HEK293T (cell line): ENCODE data around the gene FDXACB1.

Experiments
- BHLHE40 ChIP-seq: fragments of 450-650 bp; IDR thresholded peaks from 2 replicates; pipeline ENCODE4 v1.6.1; 2016; ENCODE audit warnings: mild to moderate bottlenecking, moderate library complexity, borderline replicate concordance
- CTBP1 ChIP-seq: fragments of 450-650 bp; IDR thresholded peaks from 2 replicates; pipeline ENCODE4 v1.6.1; 2016; ENCODE audit warnings: borderline replicate concordance
- ELF4 ChIP-seq: fragments of 450-650 bp; IDR thresholded peaks from 2 replicates; pipeline ENCODE4 v1.6.1; 2017; ENCODE audit warnings: antibody characterized with exemption
- FOXA1 ChIP-seq: fragments of 450-650 bp; IDR thresholded peaks from 2 replicates; pipeline ENCODE4 v1.6.1; 2016; ENCODE audit warnings: mild to moderate bottlenecking
- FOXK2 ChIP-seq: fragments of 450-650 bp; IDR thresholded peaks from 2 replicates; pipeline ENCODE4 v1.6.1; 2016; ENCODE audit warnings: mild to moderate bottlenecking
- FOXM1 ChIP-seq: fragments of 450-650 bp; IDR thresholded peaks from 2 replicates; pipeline ENCODE4 v1.6.1; 2017; ENCODE audit warnings: mild to moderate bottlenecking, borderline replicate concordance
- LEF1 ChIP-seq: fragments of 450-650 bp; IDR thresholded peaks from 2 replicates; pipeline ENCODE4 v1.6.1; 2017; ENCODE audit warnings: mild to moderate bottlenecking, borderline replicate concordance
- NFRKB ChIP-seq: fragments of 450-650 bp; IDR thresholded peaks from 2 replicates; pipeline ENCODE4 v1.6.1; 2016; ENCODE audit warnings: mild to moderate bottlenecking, moderate library complexity
- SP1 ChIP-seq: fragments of 450-650 bp; IDR thresholded peaks from 2 replicates; pipeline ENCODE4 v1.6.1; 2017
- TARDBP ChIP-seq: fragments of 450-650 bp; IDR thresholded peaks from 2 replicates; pipeline ENCODE4 v1.6.1; 2016
- ZNF384 ChIP-seq: fragments of 450-650 bp; IDR thresholded peaks from 2 replicates; pipeline ENCODE4 v1.6.1; 2016

DNA sequence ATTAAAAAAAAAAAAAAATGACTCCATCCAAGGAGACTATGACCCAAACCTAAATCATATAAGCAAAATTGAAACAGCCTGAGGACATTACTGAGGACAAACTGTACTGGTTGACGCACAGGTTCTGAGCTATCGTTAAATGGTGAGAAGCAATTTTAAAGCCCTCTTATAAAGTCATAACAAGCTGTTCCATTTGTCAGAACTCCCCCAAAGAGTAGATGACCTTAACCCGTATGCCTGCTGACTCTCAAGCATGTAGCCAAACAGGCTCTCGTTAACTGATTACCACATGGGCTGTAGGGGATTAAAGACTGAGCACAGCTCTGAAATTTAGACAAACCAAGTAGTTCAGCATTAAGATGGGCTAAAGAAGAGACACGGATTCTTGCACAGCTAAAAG is 30.4 kb upstream of the FDXACB1 start:
- no peak for TF ChIP-seq FOXA1
- no peak for TF ChIP-seq LEF1
- TF ChIP-seq FOXM1, result no peak
- no peak for TF ChIP-seq CTBP1
- TF ChIP-seq FOXK2, result no peak
- TF ChIP-seq SP1, result no peak
- no peak for TF ChIP-seq NFRKB
- TF ChIP-seq BHLHE40, result no peak
- TF ChIP-seq TARDBP, result no peak
- TF ChIP-seq ELF4, result no peak
- TF ChIP-seq ZNF384, result no peak
